NCI-H1694 treated with DMSO at 0.1 percent for 48 hours (cell line): ENCODE results near the gene LPP.

Experiments used
- DNase-seq: peaks from one replicate; lab custom pipeline; 2025; lab: John Stamatoyannopoulos, UW

Gene LPP

GRCh38 chr3:188169830-188170455, 16.0 kb downstream of the LPP start:
- DNase-seq, result no peak

GRCh38 chr3:188170461-188171459, 16.8 kb downstream of the LPP start:
- no peak for DNase-seq

GRCh38 chr3:188171682-188172467, 17.9 kb downstream of the LPP start:
- no peak for DNase-seq

- no peak for DNase-seq
Measured at GRCh38 chr3:188174317-188175044, 20.5 kb downstream of the LPP start.

GRCh38 chr3:188176476-188176875, 22.5 kb downstream of the LPP start:
- no peak for DNase-seq

GRCh38 chr3:188176884-188177283, 22.9 kb downstream of the LPP start:
- no peak for DNase-seq

GRCh38 chr3:188177721-188178120, 23.8 kb downstream of the LPP start:
- DNase-seq, result no peak

- DNase-seq, result no peak
Measured at GRCh38 chr3:188178293-188178936, 24.5 kb downstream of the LPP start.

GRCh38 chr3:188179006-188179966, 25.3 kb downstream of the LPP start:
- no peak for DNase-seq

GRCh38 chr3:188180114-188180513, 26.2 kb downstream of the LPP start:
- DNase-seq, result no peak

GRCh38 chr3:188183452-188183851, 29.5 kb downstream of the LPP start:
- DNase-seq, result no peak

GRCh38 chr3:188184160-188184559, 30.2 kb downstream of the LPP start:
- DNase-seq, result no peak

GRCh38 chr3:188184649-188185048, 30.7 kb downstream of the LPP start:
- DNase-seq, result no peak

- DNase-seq, result no peak
Measured at GRCh38 chr3:188185717-188186251, 31.8 kb downstream of the LPP start.

GRCh38 chr3:188187053-188187452, 33.1 kb downstream of the LPP start:
- no peak for DNase-seq

GRCh38 chr3:188188911-188189310, 35.0 kb downstream of the LPP start:
- no peak for DNase-seq

GRCh38 chr3:188191460-188191859, 37.5 kb downstream of the LPP start:
- DNase-seq, result no peak

GRCh38 chr3:188192034-188192433, 38.1 kb downstream of the LPP start:
- DNase-seq, result no peak

- no peak for DNase-seq
Measured at GRCh38 chr3:188194332-188194731, 40.4 kb downstream of the LPP start.
